SK-N-SH (cell line): Measurements from ENCODE around the gene TBRG4.

Source experiments
- RCOR1 ChIP-seq: fragments of 150-350 bp; IDR thresholded peaks from 2 replicates; pipeline ENCODE4 v1.6.1; 2017; ENCODE audit warnings: antibody characterized with exemption, low read length
- REST ChIP-seq: IDR thresholded peaks from 2 replicates; pipeline ENCODE4 v1.6.1; 2012; ENCODE audit warnings: mild to moderate bottlenecking, low read depth, low read length, moderate library complexity

GRCh38 chr7:45133352-45133751 lies 21.9 kb upstream of the TBRG4 start:
- TF ChIP-seq RCOR1 (no peak), REST (no peak)
